OCI-LY7 (cell line): ENCODE results near the gene RTL10.

Experiments
- CTCF ChIP-seq: fragments of 200-600 bp; sonication (generic); conservative IDR thresholded peaks from 2 replicates; pipeline ENCODE4 v1.5.1; 2014; ENCODE audit warnings: mild to moderate bottlenecking, antibody characterized with exemption, low read length, moderate library complexity, mixed read lengths
- EZH2phosphoT487 ChIP-seq: fragments of 200-600 bp; sonication (generic); IDR thresholded peaks from 2 replicates; pipeline ENCODE4 v1.6.1; 2018; ENCODE audit warnings: low read depth, borderline replicate concordance, mild to moderate bottlenecking, mixed run types, antibody characterized with exemption, low read length, moderate library complexity, mixed read lengths

GRCh38 chr22:19852177-19852781 is 2.4 kb downstream of the RTL10 start:
- TF ChIP-seq CTCF, result no peak
- TF ChIP-seq EZH2phosphoT487, result no peak
